ENCODE data around the gene DDX54. TPM values are rescaled to one million over a fixed set of nuclear protein-coding genes. Genes with fewer than 3 reads are reported as not detected.
A peak's percentile ranks its signal among the peaks of the same experiment; 100 is the strongest.

DDX54 gene
- total RNA-seq, 2 donors from 2014 or later, result 68.1 to 69.0 TPM

GRCh38 chr12:113151655-113152054 is 33.6 kb downstream of the DDX54 start:
- Histone ChIP-seq H3K36me3 (ENCODE audit: control insufficient read depth, insufficient read depth, low read length) (no peaks in the 10 kb centered on the region), H3K4me1 (ENCODE audit: control insufficient read depth, insufficient read depth, low read length) (peaks cover 2% of the 10 kb centered on the region), H3K4me3 (ENCODE audit: low read length) (no peak overlapping the region), H3K9ac (ENCODE audit: extremely low read depth, low read length, poor library complexity, severe bottlenecking) (no peak overlapping the region), H3K27me3 (ENCODE audit: control insufficient read depth, insufficient read depth, low read length, poor library complexity, severe bottlenecking) (peaks cover 62% of the 10 kb centered on the region), H3K9me3 (ENCODE audit: control insufficient read depth, low read length) (peaks cover 5% of the 10 kb centered on the region), H3K27ac (ENCODE audit: low read depth, low read length) (no peak overlapping the region)
- Mint-ChIP-seq H3K4me3 (no peak overlapping the region), H3K36me3 (ENCODE audit: low read depth) (no peaks in the 10 kb centered on the region), H3K27ac (no peak overlapping the region), H3K4me1 (peaks cover 5% of the 10 kb centered on the region), H3K9me3 (peaks cover 8% of the 10 kb centered on the region), H3K27me3 (ENCODE audit: insufficient read depth) (peaks cover 65% of the 10 kb centered on the region)
- no peak for TF ChIP-seq CTCF (conservative IDR thresholded peaks at IDR 0.05)
- no peak for DNase-seq
- WGBS, 2 experiments (ENCODE audit: insufficient coverage in 1 of 2, insufficient read length in 1 of 2), result 93 to 94% methylated on average over 2 to 3 of the region's 3 CpGs

GRCh38 chr12:113149361-113150150 is 35.7 kb downstream of the DDX54 start, which contains the start of gene CFAP73:
CFAP73 (plus strand) TSS chr12:113149724; CDS start chr12:113149858, 134 bp downstream.
- TF ChIP-seq CTCF (conservative IDR thresholded peaks at IDR 0.05), result peak; percentile 28
- Histone ChIP-seq H3K36me3 (ENCODE audit: control insufficient read depth, insufficient read depth, low read length) (no peaks in the 10 kb centered on the region), H3K27ac (ENCODE audit: low read depth, low read length) (peak within 1 kb of the TSS; percentile 71), H3K9me3 (ENCODE audit: control insufficient read depth, low read length) (peaks cover 5% of the 10 kb centered on the region), H3K9ac (ENCODE audit: extremely low read depth, low read length, poor library complexity, severe bottlenecking) (no peak within 1 kb of the TSS), H3K4me1 (ENCODE audit: control insufficient read depth, insufficient read depth, low read length) (peaks cover 2% of the 10 kb centered on the region), H3K27me3 (ENCODE audit: control insufficient read depth, insufficient read depth, low read length, poor library complexity, severe bottlenecking) (peaks cover 46% of the 10 kb centered on the region), H3K4me3 (ENCODE audit: low read length) (no peak within 1 kb of the TSS)
- H3K4me3 Mint-ChIP-seq, result no peak within 1 kb of the TSS
- H3K36me3 Mint-ChIP-seq (ENCODE audit: low read depth), result no peaks in the 10 kb centered on the region
- peaks cover 51% of the 10 kb centered on the region for H3K27me3 Mint-ChIP-seq (ENCODE audit: insufficient read depth)
- 46 to 81% methylated on average over 7 to 22 of the region's 22 CpGs for WGBS, 2 experiments (ENCODE audit: insufficient coverage in 1 of 2, insufficient read length in 1 of 2)
- peaks cover 10% of the 10 kb centered on the region for H3K9me3 Mint-ChIP-seq
- H3K4me1 Mint-ChIP-seq, result peaks cover 5% of the 10 kb centered on the region
- DNase-seq, result peak; percentile 98
- H3K27ac Mint-ChIP-seq, result peak within 1 kb of the TSS; percentile 46

DNA sequence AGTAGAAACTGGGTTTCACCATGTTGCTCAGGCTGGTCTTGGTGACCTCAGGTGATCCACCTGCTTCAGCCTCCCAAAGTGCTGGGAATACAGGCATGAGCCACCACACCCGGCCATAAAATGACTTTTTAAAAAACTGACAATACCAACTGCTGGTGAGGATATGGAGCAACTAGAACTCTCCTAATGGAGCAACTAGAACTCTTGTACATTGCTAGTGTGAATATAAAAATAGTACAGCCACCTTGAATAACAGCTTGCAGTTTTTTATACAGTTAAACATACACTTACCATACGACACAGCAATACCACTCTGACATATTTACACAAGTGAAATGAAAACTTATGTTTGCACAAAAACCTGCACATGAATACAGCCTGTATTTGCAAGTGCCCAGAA is 38.3 kb downstream of the DDX54 start:
- Histone ChIP-seq H3K9me3 (ENCODE audit: control insufficient read depth, low read length) (peaks cover 5% of the 10 kb centered on the region), H3K36me3 (ENCODE audit: control insufficient read depth, insufficient read depth, low read length) (no peaks in the 10 kb centered on the region), H3K27me3 (ENCODE audit: control insufficient read depth, insufficient read depth, low read length, poor library complexity, severe bottlenecking) (peaks cover 21% of the 10 kb centered on the region), H3K4me3 (ENCODE audit: low read length) (no peak overlapping the region), H3K4me1 (ENCODE audit: control insufficient read depth, insufficient read depth, low read length) (peaks cover 2% of the 10 kb centered on the region), H3K27ac (ENCODE audit: low read depth, low read length) (no peak overlapping the region), H3K9ac (ENCODE audit: extremely low read depth, low read length, poor library complexity, severe bottlenecking) (no peak overlapping the region)
- no peak for TF ChIP-seq CTCF (conservative IDR thresholded peaks at IDR 0.05)
- Mint-ChIP-seq H3K27me3 (ENCODE audit: insufficient read depth) (peaks cover 26% of the 10 kb centered on the region), H3K27ac (no peak overlapping the region), H3K36me3 (ENCODE audit: low read depth) (no peaks in the 10 kb centered on the region), H3K4me3 (no peak overlapping the region), H3K9me3 (peaks cover 10% of the 10 kb centered on the region), H3K4me1 (peaks cover 5% of the 10 kb centered on the region)
- WGBS, 2 experiments (ENCODE audit: insufficient coverage in 1 of 2, insufficient read length in 1 of 2), result 93 to 96% methylated on average over 2 of the region's 2 CpGs
- no peak for DNase-seq

Data from endodermal cell (in vitro differentiated cells).